Dedifferentiated amniotic fluid mesenchymal stem cell (primary cell): ENCODE data around the gene LY6G6F.

ENCODE experiments used
- DNase-seq: peaks from one replicate; pipeline ENCODE4 v3.0.0-alpha.2; 2016; ENCODE audit errors: extremely low spot score

LY6G6F gene

GRCh38 chr6:31676904-31677303 lies 29.8 kb upstream of the LY6G6F start:
- DNase-seq: no peak

GRCh38 chr6:31677955-31678354 lies 28.7 kb upstream of the LY6G6F start:
- DNase-seq: no peak

- peak; percentile 90 for DNase-seq
Measured at GRCh38 chr6:31680226-31681134, 26.2 kb upstream of the LY6G6F start, which contains the start of gene LY6G5C. LY6G5C (minus strand) TSS chr6:31681067; CDS start chr6:31680373, 694 bp downstream.

GRCh38 chr6:31681135-31681671 lies 25.5 kb upstream of the LY6G6F start:
- no peak for DNase-seq

GRCh38 chr6:31683591-31683990 lies 23.1 kb upstream of the LY6G6F start:
- DNase-seq: no peak

- DNase-seq: no peak
Measured at GRCh38 chr6:31686483-31686882, 20.2 kb upstream of the LY6G6F start.

GRCh38 chr6:31687321-31687720 lies 19.3 kb upstream of the LY6G6F start:
- DNase-seq: no peak

GRCh38 chr6:31687860-31688693 lies 18.6 kb upstream of the LY6G6F start:
- no peak for DNase-seq

- DNase-seq: no peak
Measured at GRCh38 chr6:31689249-31690110, 17.2 kb upstream of the LY6G6F start.

GRCh38 chr6:31690231-31691077 lies 16.2 kb upstream of the LY6G6F start:
- DNase-seq: no peak

- DNase-seq: no peak
Measured at GRCh38 chr6:31691078-31691463, 15.6 kb upstream of the LY6G6F start.

- no peak for DNase-seq
Measured at GRCh38 chr6:31691564-31692108, 15.0 kb upstream of the LY6G6F start.

- no peak for DNase-seq
Measured at GRCh38 chr6:31692353-31692752, 14.3 kb upstream of the LY6G6F start.

- no peak for DNase-seq
Measured at GRCh38 chr6:31692886-31693285, 13.8 kb upstream of the LY6G6F start.

- DNase-seq: no peak
Measured at GRCh38 chr6:31693535-31693934, 13.1 kb upstream of the LY6G6F start.

- no peak for DNase-seq
Measured at GRCh38 chr6:31697555-31697954, 9.1 kb upstream of the LY6G6F start.

- DNase-seq: no peak
Measured at GRCh38 chr6:31700740-31701401, 5.8 kb upstream of the LY6G6F start.

GRCh38 chr6:31701666-31702404 lies 4.8 kb upstream of the LY6G6F start:
- DNase-seq: no peak

- DNase-seq: no peak
Measured at GRCh38 chr6:31702405-31702818, 4.3 kb upstream of the LY6G6F start.
